ENCODE measurements around the gene MMAB. TPM values are rescaled to one million over a fixed set of nuclear protein-coding genes. Genes with fewer than 3 reads are reported as not detected.

The MMAB gene
- total RNA-seq, 1 experiment from 2014 or later: 34.9 TPM

DNA sequence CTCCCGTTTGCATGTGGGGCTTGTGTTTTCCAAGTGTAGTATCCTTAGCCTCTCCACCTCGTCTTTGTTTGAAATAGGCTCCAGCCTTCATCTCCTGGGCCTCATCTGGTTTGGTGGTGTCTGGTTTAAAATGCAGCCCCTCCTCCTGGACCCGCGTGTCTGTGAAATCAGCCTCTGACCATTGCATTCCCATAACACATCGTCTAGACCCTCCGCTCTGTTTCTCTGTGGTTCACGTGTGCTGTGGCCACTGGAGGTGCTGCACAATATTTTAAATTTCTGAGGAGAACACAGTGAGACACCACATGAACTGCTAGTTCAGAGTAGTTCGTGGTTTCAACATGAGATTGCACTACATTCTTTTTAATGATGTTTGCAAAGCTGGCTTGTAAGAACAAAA lies 60.3 kb downstream of the MMAB start:
- Histone ChIP-seq H3K79me2 (ENCODE audit: insufficient read depth, low read length) (no peaks in the 10 kb centered on the region), H4K20me1 (ENCODE audit: insufficient read depth) (no peaks in the 10 kb centered on the region), H3K36me3 (ENCODE audit: control insufficient read depth in 1 of 2, insufficient read depth in 2 of 2, low read length in 2 of 2) (peaks cover 9 to 21% of the 10 kb centered on the region in 2 experiments; a peak in 3 of 4 replicates), H3K9ac (ENCODE audit: low read length) (no peak overlapping the region), H3K9me2 (ENCODE audit: insufficient read depth) (no peaks in the 10 kb centered on the region), H3K4me2 (ENCODE audit: low read length) (no peak overlapping the region), H3K27ac (ENCODE audit: low read depth, low read length) (no peak overlapping the region), H3K9me3 (ENCODE audit: control insufficient read depth in 1 of 2, insufficient read depth in 1 of 2, low read depth in 1 of 2, low read length in 2 of 2) (no peaks in the 10 kb centered on the region), H3K27me3 (ENCODE audit: insufficient read depth, low read length) (no peaks in the 10 kb centered on the region), H3K4me1 (ENCODE audit: control insufficient read depth in 1 of 2, insufficient read depth in 2 of 2, low read length in 2 of 2) (no peaks in the 10 kb centered on the region), H3K4me3 (replicated peaks in 1 of 2; ENCODE audit: low read depth in 1 of 2, low read length in 2 of 2) (no peak overlapping the region), H2AFZ (ENCODE audit: low read depth, low read length, poor library complexity, severe bottlenecking) (no peak overlapping the region)
- ATAC-seq (no peak), DNase-seq (ENCODE audit: low read depth, low spot score) (no peak)
- ChIA-PET CTCF (no interaction called here), RAD21 (ENCODE audit: low non-redundant PET in 1 of 2, low total read pairs in 2 of 2, uncharacterized antibody in 2 of 2, unreplicated experiment in 2 of 2) (no interaction called here), POLR2A (no interaction called here)
- intact Hi-C loops (cut with micrococcal nuclease): no loop called here
- no TSS peak for BruUV-seq (replicated peaks)
- TF ChIP-seq ZFX (IDR thresholded peaks at IDR 0.05) (no peak), CEBPB (IDR thresholded peaks at IDR 0.05; ENCODE audit: low read depth) (no peak), TCF7L2 (IDR thresholded peaks at IDR 0.05; ENCODE audit: borderline replicate concordance, extremely low read depth, insufficient read depth, insufficient read length) (no peak)
- TF ChIP-seq, protein P1, sequence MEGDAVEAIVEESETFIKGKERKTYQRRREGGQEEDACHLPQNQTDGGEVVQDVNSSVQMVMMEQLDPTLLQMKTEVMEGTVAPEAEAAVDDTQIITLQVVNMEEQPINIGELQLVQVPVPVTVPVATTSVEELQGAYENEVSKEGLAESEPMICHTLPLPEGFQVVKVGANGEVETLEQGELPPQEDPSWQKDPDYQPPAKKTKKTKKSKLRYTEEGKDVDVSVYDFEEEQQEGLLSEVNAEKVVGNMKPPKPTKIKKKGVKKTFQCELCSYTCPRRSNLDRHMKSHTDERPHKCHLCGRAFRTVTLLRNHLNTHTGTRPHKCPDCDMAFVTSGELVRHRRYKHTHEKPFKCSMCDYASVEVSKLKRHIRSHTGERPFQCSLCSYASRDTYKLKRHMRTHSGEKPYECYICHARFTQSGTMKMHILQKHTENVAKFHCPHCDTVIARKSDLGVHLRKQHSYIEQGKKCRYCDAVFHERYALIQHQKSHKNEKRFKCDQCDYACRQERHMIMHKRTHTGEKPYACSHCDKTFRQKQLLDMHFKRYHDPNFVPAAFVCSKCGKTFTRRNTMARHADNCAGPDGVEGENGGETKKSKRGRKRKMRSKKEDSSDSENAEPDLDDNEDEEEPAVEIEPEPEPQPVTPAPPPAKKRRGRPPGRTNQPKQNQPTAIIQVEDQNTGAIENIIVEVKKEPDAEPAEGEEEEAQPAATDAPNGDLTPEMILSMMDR (IDR thresholded peaks at IDR 0.05 in 2 of 3, conservative IDR thresholded peaks at IDR 0.05 in 1 of 3; ENCODE audit: borderline replicate concordance in 1 of 3, insufficient read depth in 1 of 3, low read depth in 2 of 3, low read length in 2 of 3): no peak
- TF ChIP-seq, protein P2, sequence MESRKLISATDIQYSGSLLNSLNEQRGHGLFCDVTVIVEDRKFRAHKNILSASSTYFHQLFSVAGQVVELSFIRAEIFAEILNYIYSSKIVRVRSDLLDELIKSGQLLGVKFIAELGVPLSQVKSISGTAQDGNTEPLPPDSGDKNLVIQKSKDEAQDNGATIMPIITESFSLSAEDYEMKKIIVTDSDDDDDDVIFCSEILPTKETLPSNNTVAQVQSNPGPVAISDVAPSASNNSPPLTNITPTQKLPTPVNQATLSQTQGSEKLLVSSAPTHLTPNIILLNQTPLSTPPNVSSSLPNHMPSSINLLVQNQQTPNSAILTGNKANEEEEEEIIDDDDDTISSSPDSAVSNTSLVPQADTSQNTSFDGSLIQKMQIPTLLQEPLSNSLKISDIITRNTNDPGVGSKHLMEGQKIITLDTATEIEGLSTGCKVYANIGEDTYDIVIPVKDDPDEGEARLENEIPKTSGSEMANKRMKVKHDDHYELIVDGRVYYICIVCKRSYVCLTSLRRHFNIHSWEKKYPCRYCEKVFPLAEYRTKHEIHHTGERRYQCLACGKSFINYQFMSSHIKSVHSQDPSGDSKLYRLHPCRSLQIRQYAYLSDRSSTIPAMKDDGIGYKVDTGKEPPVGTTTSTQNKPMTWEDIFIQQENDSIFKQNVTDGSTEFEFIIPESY (IDR thresholded peaks at IDR 0.05; ENCODE audit: extremely low read depth, insufficient replicate concordance, low read length): no peak
- TF ChIP-seq, protein P3, sequence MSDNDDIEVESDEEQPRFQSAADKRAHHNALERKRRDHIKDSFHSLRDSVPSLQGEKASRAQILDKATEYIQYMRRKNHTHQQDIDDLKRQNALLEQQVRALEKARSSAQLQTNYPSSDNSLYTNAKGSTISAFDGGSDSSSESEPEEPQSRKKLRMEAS (IDR thresholded peaks at IDR 0.05): no peak
- TF ChIP-seq, protein P4, sequence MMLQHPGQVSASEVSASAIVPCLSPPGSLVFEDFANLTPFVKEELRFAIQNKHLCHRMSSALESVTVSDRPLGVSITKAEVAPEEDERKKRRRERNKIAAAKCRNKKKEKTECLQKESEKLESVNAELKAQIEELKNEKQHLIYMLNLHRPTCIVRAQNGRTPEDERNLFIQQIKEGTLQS (IDR thresholded peaks at IDR 0.05): no peak
